AG09309 (cell line): ENCODE measurements around the gene BTBD1.

Source experiments
- DNase-seq: peaks from one replicate; pipeline ENCODE4 v3.0.0-alpha.2; 2010; ENCODE audit warnings: low read depth
- H3K4me3 ChIP-seq: 2 replicates; pipeline ENCODE4 v1.5.1; 2011; ENCODE audit warnings: mild to moderate bottlenecking, low read depth, low read length, moderate library complexity; ENCODE audit not compliant: control insufficient read depth
- CTCF ChIP-seq: IDR thresholded peaks from 2 replicates; pipeline ENCODE4 v1.5.1; 2011; ENCODE audit warnings: mild to moderate bottlenecking, low read depth, low read length, inconsistent platforms; ENCODE audit not compliant: insufficient read depth, control insufficient read depth; ENCODE audit errors: missing control alignments

The BTBD1 gene

GRCh38 chr15:82995076-82995475 lies 72.0 kb downstream of the BTBD1 start:
- H3K4me3 ChIP-seq, result no peak overlapping the region
- DNase-seq, result no peak
- no peak for TF ChIP-seq CTCF

GRCh38 chr15:82993144-82993543 lies 73.9 kb downstream of the BTBD1 start:
- no peak for TF ChIP-seq CTCF
- H3K4me3 ChIP-seq, result no peak overlapping the region
- DNase-seq, result no peak

GRCh38 chr15:82992436-82992998 lies 74.5 kb downstream of the BTBD1 start:
- no peak for DNase-seq
- no peak overlapping the region for H3K4me3 ChIP-seq
- TF ChIP-seq CTCF, result no peak

- DNase-seq, result no peak
- no peak for TF ChIP-seq CTCF
Observed at GRCh38 chr15:82986442-82986780, 80.6 kb downstream of the BTBD1 start.

GRCh38 chr15:82985688-82986441 lies 81.2 kb downstream of the BTBD1 start, which contains the start of gene RAMAC:
TSS of gene RAMAC (plus strand) at chr15:82986210. CDS start at chr15:82989019, 2,809 bp downstream.
- TF ChIP-seq CTCF, result no peak
- H3K4me3 ChIP-seq, result peak within 1 kb of the TSS; percentile 95
- peak; percentile 84 for DNase-seq

More at GRCh38 chr15:82986442-82986780, 80.6 kb downstream of the BTBD1 start:
- H3K4me3 ChIP-seq, result peak overlapping the region; percentile 95

GRCh38 chr15:82980981-82981380 lies 86.1 kb downstream of the BTBD1 start:
- TF ChIP-seq CTCF, result no peak
- no peak for DNase-seq
- no peak overlapping the region for H3K4me3 ChIP-seq
